H7 (cell line): Measurements from ENCODE around the gene PSMA7. TPM values are rescaled to one million over a fixed set of nuclear protein-coding genes. Genes with fewer than 3 reads are reported as not detected.

ENCODE experiments used
- DNase-seq: peaks from one replicate; pipeline ENCODE4 v3.0.0; 2012
- H3K27me3 ChIP-seq: 2 replicates; pipeline ENCODE4 v1.6.0; 2011; ENCODE audit warnings: mild to moderate bottlenecking, low read length; ENCODE audit not compliant: control insufficient read depth, insufficient read depth
- H3K36me3 ChIP-seq: replicated peaks from 2 replicates; pipeline ENCODE4 v1.5.1; 2011; ENCODE audit warnings: low read length; ENCODE audit not compliant: control insufficient read depth, insufficient read depth
- H3K4me3 ChIP-seq: 2 replicates; pipeline ENCODE4 v1.5.1; 2011; ENCODE audit warnings: low read depth, mild to moderate bottlenecking, control low read depth, low read length, moderate library complexity; ENCODE audit not compliant: insufficient read depth
- total RNA-seq: library from RNA; depleted of rRNA; stranded (reverse); fragments of >200 nt; shearing (Covaris generic); gene quantifications from 2 replicates; pipeline ENCODE4 v1.2.3, GENCODE V29; 2014

The PSMA7 gene
- total RNA-seq, 1 experiment from 2014 or later, result 501 TPM

DNA sequence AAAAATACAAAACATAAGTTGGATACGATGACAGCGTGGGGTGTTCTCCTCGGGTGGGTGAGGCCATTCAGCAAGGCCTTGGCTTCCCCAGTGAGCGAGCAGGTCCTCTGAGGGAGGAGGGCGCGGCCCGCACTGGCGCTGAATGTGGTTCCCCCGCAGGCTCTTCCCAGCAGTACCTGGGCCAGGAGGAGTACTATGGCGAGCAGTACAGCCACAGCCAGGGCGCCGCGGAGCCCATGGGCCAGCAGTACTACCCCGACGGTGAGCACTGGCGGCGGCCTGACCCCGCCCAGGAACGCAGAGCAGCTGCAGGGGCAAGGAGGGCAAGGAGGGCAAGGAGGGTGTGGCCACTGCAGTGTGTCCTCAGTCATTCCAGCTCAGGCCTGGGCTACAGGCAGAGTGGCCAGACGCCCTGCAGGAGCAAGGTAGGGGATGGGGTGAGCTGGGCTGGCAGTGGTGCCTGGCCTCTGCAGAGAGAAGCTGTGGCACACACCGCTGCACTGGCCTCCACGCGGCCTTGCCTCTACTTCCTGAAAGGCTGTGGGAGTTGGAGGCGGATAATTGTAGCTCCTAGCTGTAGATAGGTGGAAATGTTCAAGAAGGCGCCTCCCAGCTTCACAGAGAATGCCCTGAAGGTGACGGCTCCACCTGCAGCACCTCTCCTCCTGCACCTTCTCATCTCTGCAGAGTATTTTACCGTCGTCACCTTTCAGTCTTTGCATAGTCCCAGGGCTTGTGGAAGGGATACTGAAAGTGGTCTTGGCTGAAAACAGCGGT is 21.0 kb upstream of the PSMA7 start:
- H3K36me3 ChIP-seq, result peaks cover 27% of the 10 kb centered on the region
- DNase-seq, result no peak
- no peaks in the 10 kb centered on the region for H3K27me3 ChIP-seq
- H3K4me3 ChIP-seq, result no peak overlapping the region

DNA sequence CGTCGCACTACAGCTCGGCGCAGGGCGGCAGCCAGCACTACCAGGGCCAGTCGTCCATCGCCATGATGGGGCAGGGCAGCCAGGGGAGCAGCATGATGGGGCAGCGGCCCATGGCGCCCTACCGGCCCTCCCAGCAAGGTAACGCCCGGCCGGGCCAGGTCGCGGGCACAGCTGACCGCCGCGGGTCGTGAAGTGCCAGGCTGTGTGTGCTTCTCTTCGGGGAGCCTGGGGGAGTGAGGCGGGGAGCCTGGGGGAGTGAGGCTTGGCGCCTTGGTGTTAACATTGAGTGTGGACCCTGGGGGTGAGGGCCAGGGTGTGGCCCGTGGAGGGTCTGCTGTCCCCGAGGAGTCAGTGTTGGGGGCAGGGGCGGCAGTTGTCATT is 20.3 kb upstream of the PSMA7 start:
- H3K4me3 ChIP-seq, result no peak overlapping the region
- DNase-seq, result no peak
- peaks cover 28% of the 10 kb centered on the region for H3K36me3 ChIP-seq
- no peaks in the 10 kb centered on the region for H3K27me3 ChIP-seq

DNA sequence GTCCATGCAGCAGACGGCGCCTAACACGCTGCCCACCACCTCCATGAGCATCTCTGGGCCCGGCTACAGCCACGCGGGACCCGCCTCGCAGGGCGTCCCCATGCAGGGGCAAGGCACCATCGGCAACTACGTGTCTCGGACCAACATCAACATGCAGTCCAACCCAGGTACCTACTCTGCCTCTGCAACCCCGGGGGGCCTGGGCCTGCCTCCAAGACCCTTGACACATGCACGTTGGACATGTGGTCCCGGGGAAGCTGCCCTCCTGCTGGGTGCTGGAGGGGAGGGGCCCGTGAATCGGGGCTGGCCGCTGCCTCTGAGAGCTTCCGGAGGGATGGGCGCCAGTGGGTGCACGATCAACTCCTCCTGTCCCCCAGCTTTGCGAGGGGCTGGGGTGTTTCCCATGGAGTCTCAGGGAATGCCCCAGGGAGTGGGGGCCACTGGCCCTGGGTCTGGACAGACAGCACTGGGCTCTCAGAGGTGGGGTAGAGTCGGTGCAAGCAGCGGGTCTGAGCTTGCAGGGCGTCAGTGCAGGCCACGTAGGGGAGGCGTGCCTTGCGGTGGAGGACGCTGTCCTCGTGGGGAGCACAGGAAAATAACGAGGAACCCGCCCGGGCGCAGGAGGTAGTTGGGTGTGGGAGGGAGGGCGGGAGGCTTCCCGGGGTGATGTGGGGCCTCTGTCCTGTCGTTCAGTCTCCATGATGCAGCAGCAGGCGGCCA is 19.7 kb upstream of the PSMA7 start:
- H3K4me3 ChIP-seq, result no peak overlapping the region
- DNase-seq, result no peak
- H3K27me3 ChIP-seq, result no peaks in the 10 kb centered on the region
- H3K36me3 ChIP-seq, result peaks cover 28% of the 10 kb centered on the region

DNA sequence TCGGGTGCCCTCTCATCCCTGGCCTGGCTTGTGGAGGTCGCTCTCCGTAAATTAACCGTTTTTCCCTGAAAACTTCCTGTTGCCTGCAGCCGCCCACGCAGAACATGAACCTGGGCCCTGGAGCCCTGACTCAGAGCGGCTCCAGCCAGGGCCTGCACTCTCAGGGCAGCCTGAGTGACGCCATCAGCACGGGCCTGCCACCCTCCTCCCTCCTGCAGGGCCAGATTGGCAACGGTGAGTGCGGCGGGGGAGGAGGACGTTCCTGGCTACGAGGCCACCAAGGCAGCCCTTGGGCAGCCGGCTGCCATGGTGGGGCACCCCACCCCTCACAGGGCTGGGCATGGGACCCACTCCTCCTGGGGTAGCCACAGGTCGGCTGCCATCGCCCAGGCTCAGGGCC is 18.2 kb upstream of the PSMA7 start:
- H3K36me3 ChIP-seq, result peaks cover 26% of the 10 kb centered on the region
- no peak for DNase-seq
- no peak overlapping the region for H3K4me3 ChIP-seq
- no peaks in the 10 kb centered on the region for H3K27me3 ChIP-seq

DNA sequence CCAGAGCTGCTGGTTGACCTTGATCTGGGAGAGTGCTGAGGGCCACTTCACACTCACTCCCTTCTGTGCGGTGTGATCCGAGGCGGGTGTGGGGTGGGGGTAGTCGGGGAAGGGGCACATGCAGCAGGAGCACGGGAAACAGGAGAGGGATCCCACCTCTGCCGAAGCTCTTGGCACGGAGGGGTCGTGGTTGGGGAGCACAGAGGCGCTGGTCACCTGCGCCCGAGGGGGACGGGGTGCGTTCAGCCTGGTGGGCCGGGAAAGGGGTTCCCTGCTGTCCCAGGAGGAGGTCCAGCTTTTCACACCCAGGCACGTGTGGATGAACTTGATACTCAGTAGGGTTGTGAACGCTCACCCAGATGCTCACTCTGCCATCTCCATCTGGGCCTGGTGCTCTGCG is 17.7 kb upstream of the PSMA7 start:
- Histone ChIP-seq H3K4me3 (no peak overlapping the region), H3K27me3 (no peaks in the 10 kb centered on the region), H3K36me3 (peaks cover 26% of the 10 kb centered on the region)
- DNase-seq, result no peak

DNA sequence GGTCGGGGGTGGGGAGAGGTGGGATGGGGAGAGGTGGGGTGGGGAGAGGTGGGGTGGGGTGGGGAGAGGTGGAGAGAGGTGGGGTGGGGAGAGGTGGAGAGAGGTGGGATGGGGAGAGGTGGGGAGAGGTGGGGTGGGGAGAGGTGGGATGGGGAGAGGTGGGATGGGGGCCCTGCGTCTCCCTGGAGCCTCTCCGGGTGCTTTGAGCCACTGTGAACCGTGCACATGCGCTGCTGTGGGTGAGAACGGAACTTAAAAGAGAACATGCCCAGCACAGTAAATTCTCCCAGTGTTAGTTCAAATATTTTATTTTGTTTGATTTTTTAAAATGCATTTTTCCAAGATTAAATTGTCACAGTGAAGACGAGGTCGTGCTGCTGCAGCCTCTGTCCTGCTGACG is 17.1 kb upstream of the PSMA7 start:
- peaks cover 22% of the 10 kb centered on the region for H3K36me3 ChIP-seq
- no peak for DNase-seq
- H3K4me3 ChIP-seq, result no peak overlapping the region
- H3K27me3 ChIP-seq, result no peaks in the 10 kb centered on the region

DNA sequence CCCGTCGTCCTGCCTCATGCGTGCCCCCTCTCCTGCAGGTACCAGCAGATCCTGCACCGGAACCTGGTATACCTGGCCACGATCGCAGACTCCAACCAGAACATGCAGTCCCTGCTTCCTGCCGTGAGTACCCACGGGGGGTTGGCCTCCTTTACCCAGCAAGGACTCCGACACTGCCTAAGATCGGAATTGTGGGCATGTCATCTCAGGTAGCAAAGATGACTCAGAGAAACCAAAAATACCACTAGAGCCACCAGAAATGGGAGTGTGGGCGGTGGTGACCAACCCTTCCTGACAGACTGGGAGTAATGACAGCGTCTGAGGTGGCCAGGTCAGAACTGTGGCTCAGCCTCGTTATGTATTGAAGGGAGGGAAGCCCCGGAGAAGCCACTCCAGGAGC is 16.6 kb upstream of the PSMA7 start:
- Histone ChIP-seq H3K36me3 (peaks cover 20% of the 10 kb centered on the region), H3K4me3 (no peak overlapping the region), H3K27me3 (no peaks in the 10 kb centered on the region)
- no peak for DNase-seq

DNA sequence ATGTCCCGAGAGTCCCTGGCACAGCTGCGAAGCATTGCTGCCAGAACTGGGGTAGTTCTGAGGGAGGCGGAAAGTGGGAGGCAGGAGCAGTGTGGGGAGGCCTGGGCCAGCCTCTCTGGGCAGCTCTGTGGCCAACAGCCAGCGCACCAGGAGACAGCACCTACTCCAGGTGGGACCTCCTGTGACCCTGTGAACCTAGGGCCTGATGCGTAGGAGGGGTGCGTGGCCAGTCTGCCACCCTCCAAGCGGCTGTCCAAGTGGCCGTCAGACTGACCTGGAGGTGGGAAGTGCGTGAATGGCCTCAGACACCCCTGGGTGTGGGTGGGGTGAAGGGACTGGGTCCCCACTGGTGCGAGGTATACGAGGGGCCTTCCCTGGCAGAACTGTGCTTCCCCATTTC is 15.9 kb upstream of the PSMA7 start:
- Histone ChIP-seq H3K36me3 (peaks cover 17% of the 10 kb centered on the region), H3K4me3 (no peak overlapping the region)
- DNase-seq, result peak; percentile 50

DNA sequence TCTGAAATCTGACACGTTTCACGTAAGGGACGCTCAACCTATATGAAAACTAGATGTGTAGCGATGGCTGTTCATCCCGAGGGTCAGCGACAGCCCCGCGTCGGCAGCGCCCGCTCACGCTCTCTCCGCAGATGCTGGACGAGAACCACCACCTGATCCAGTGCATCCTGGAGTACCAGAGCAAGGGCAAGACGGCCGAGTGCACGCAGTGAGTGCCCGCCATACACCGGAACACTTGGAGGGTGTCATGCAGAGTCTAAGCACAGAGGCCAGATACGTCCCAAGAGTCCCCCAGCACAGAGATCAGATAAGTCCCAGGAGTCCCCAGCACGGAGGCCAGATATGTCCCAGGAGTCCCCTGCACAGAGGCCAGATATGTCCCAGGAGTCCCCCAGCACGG is 15.3 kb upstream of the PSMA7 start:
- Histone ChIP-seq H3K36me3 (peaks cover 17% of the 10 kb centered on the region), H3K27me3 (no peaks in the 10 kb centered on the region), H3K4me3 (no peak overlapping the region)
- no peak for DNase-seq

More for the DNA sequence above, 15.9 kb upstream of the PSMA7 start:
- H3K27me3 ChIP-seq, result no peaks in the 10 kb centered on the region

DNA sequence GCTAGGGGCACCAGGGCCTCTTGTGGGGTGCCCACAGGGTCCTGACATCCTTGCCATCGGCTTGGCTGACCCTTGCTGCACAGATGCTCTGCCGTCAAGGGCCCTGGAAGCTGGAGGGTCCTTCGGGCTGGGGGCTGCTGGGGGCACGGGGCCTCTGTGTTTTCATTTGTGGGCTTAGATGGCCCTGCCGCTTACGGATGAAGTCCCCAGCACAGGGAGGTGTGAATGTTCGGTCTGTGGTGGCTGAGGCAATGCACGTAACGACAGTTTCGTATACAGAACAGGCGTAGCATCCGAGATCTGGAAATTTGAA is 14.8 kb upstream of the PSMA7 start:
- DNase-seq, result no peak

DNA sequence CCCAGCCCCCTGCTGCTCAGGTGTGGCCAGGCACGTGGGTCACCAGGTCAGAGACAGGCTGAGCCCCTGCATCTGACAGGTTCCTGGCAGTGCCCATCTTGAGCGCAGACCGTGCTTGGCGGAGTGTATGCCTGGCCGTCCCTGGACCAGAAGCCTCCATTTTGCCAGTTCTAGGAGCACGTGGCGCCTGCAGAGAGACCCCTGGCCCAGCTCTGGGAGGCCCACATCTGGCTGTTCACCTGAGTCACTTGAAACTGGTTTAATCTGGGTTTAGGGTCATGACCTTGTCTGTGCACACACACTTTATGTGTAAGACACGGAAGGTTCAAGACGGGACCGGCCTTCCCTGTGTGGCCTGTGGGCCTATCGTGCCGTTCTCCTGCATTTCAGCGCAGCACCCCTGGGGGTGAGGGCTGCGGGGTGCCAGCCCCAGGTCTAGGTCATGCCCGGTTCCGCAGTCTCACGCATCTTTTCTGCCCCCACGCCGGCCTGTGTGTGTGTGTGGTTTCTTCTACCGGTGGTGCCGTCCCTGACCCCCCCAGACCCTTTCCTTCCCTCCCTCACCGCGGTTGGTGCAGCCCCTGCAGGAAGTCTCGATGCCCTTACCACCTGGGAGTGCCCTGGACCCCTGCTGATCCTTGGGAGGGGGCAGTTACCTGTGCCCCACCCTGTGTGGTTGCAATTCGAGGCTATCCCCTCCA is 14.3 kb upstream of the PSMA7 start:
- H3K27me3 ChIP-seq, result no peaks in the 10 kb centered on the region
- H3K36me3 ChIP-seq, result peaks cover 15% of the 10 kb centered on the region
- DNase-seq, result peak; percentile 59
- H3K4me3 ChIP-seq, result no peak overlapping the region

More for the DNA sequence above, 14.8 kb upstream of the PSMA7 start:
- H3K4me3 ChIP-seq, result no peak overlapping the region
- H3K36me3 ChIP-seq, result peaks cover 17% of the 10 kb centered on the region
- H3K27me3 ChIP-seq, result no peaks in the 10 kb centered on the region

DNA sequence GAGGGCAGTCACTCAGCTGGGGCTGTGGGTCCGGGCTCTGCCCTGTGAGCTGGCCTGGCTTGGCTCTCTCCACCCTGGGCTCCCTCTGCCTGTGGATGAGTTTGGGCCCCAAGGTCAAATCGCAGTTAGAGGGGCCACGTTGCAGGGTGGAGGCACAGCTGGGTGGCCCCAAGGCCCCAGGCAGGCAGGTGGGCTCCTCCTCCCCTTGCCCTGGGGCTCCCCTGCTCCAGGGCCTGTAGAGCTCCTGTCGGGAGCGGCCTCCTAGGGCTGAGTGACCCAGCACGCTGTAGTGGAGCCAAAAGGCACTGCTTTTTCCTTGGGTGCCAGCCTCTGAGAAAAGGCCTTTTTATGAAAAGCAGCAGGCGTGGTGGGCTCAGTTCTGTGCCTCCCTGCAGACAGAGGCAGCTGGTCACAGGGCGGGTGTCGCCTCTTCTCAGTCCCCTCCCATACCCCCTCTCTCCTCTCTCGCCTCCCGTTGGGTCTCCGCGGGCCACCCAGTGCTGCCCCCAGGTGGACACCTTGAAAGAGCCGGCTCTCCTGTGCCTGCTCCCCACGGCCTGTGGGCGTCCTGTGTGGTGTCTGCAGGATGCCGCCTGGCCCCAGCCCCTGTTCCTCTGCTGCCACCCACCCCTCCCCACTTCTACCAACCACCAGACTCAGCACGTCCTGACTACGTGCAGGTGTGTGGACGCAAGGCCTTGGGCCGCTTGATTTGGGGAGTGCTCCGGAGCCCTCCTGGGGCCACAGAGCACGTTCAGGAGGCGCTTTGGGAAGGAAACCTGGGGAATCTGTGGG is 13.6 kb upstream of the PSMA7 start:
- Histone ChIP-seq H3K4me3 (no peak overlapping the region), H3K27me3 (no peaks in the 10 kb centered on the region), H3K36me3 (peaks cover 13% of the 10 kb centered on the region)
- DNase-seq, result peak; percentile 98

DNA sequence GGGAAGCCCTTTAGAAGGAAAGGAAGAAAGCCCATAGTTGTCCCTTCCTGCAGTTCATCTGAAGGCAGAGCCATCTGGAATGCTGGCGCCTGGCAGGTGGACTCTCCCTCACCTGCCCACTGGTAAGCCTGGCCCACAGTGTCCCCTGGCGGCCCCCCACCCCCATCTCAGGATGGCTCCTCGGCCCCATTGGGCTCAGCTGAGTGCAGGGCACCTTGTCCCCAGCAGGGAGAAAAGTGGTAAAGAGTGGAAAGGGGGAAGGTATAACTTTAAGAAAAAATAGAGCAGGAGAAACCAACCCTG is 13.0 kb upstream of the PSMA7 start:
- Histone ChIP-seq H3K4me3 (no peak overlapping the region), H3K27me3 (no peaks in the 10 kb centered on the region), H3K36me3 (peaks cover 12% of the 10 kb centered on the region)
- peak; percentile 77 for DNase-seq

DNA sequence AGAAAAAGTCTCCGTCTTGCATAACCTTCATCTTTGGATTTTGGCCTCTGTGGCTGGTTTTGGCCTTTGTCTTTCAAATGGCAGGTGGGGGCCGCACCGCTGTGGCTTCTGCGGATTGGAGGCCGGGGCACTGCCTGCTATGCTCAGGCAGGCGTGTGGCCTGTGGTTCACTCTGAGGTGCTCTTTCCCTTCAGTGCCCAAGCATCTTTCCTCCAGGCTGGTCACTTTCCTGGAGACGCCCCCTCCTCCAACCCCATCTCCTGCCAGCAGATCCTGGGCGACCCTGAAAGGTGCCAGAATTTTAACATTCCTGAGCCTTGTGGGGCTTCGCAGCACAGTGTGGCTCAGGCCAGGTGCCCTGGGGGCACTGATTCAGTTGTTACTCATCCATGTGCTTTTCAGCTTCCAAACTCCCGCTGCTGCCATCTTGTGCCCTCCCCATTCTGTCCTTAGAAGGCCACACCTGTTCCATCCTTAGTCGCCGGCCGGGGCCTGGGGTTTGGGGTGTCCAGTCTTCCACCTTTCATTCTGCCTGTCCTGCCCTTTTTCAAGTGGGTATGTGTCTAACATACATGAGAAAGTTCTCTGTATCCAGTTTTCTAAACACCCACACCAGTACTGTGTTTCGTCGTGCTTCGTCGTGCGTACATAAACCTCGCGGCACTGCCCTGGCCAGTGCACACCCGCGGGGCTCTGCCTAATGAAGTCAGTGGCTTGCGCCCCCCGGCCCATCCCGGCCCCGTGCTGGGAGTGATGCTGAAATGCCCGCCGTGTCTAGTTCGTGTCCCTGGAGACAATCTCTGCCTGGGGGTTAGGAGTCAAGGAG is 12.4 kb upstream of the PSMA7 start:
- no peaks in the 10 kb centered on the region for H3K27me3 ChIP-seq
- no peak overlapping the region for H3K4me3 ChIP-seq
- peaks cover 8% of the 10 kb centered on the region for H3K36me3 ChIP-seq
- DNase-seq, result peak; percentile 80
